ENCODE data around the gene CCDC14.
A peak's percentile ranks its signal among the peaks of the same experiment; 100 is the strongest.

DNA sequence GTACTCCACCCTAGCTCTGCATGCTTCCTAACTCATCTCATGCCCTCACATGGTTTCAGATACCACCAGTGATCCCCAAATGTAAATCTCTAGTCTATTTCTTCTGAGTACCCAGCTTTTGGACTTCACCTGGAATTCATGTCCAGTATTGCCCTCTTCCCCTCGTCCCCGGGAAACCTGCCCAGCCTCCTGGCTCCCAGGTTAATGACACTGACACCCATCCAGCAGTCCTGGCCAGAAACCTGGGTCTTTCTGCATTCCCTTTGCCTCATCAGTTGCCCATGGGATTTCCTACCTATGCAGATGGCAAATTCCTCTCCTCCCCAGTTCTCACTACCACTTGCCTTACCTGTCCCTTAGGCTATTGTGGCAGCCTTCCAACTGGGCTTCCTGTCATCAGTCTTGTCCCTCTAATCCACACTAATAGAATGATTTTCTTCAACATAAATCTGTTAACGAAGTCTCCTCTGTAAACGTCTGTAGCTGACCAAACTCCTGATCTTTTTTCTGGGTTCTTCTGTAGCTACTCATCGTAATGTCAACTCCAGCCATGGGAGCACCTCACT lies 61.6 kb downstream of the CCDC14 start:
- TF ChIP-seq, protein P1, sequence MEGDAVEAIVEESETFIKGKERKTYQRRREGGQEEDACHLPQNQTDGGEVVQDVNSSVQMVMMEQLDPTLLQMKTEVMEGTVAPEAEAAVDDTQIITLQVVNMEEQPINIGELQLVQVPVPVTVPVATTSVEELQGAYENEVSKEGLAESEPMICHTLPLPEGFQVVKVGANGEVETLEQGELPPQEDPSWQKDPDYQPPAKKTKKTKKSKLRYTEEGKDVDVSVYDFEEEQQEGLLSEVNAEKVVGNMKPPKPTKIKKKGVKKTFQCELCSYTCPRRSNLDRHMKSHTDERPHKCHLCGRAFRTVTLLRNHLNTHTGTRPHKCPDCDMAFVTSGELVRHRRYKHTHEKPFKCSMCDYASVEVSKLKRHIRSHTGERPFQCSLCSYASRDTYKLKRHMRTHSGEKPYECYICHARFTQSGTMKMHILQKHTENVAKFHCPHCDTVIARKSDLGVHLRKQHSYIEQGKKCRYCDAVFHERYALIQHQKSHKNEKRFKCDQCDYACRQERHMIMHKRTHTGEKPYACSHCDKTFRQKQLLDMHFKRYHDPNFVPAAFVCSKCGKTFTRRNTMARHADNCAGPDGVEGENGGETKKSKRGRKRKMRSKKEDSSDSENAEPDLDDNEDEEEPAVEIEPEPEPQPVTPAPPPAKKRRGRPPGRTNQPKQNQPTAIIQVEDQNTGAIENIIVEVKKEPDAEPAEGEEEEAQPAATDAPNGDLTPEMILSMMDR (IDR thresholded peaks at IDR 0.05; ENCODE audit: low read depth, low read length, missing input control), result no peak
- TF ChIP-seq YY1 (IDR thresholded peaks at IDR 0.05) (peak; percentile 31), HNF4G (IDR thresholded peaks at IDR 0.05) (no peak)
